NCI-H524 (cell line): Measurements from ENCODE around the gene CSRP1.
"Not testable (repeated sequence)": the region's sequence is repeated elsewhere in the genome, so short reads cannot be mapped to it uniquely, and the experiment has no call there.

ENCODE experiments used
- DNase-seq, 2 experiments: peaks; one replicate each; lab custom pipeline; 2025; lab: John Stamatoyannopoulos, UW

Gene CSRP1

DNA sequence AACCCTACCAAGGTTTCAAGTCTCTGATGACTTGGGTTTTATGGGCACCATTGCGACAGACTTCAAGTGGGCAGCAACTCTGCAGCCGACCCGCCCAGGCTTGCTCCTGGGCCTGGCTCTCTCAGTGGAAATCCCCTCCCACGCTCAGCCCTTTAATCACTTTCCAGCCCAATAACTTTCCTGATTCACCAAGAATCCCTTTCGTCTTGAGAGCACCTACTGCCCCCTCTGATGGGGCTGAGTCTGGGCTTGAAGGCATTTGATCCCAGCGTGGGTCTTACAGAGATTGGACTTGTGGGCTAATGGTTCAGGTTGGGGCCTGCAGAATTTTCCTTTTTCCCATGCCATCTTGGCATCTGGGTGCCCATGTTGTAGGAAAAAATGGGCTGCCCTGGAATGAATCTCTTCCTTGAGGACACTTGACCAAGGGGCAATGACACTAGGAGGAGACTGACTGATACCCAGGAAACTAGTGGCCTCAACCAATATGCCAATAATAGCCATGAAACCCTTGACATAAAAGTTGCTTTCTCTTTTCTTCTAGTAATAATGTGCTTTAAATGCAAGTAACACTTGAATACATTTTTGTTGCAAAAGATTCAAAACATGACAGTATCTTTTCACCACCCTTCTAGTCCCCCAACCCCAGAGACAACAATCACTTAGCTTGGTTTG lies 30.1 kb downstream of the CSRP1 start:
- DNase-seq: no peak

DNA sequence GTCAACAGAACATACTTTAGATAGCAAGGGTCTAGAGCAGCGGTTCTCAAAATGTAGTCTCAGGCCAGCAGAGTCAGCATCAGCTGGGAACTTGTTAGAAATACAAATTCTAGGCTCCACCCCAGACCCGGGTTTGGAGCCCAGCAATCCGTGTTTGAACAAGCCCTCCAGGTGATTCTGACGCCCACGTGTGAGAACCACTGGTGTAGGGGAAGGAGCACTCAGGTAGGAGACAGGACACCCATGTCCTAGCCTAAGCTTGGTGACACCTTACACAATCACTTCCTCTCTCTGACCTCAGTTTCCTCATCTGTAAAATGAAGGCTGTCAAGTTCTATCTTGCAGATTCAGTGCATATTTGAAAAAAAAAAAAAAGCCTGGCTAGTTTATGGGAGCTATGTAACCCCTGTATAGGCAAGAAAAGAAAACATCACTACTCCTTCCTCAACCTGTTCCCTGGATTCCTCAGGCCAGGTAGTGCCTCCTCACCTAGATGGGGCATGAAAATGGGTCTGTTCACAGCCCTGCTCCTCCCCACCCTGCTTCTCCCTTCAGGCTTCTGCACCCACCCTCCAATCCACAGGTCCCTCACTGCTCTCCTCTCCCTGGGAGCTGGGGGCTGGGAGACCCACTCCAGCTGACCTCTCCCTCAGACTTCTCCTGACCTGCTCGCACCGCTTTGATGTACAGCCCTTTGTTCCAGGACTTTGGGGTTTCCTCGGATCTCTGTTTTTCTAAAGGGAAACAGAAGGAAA lies 30.8 kb downstream of the CSRP1 start:
- no peak for DNase-seq

DNA sequence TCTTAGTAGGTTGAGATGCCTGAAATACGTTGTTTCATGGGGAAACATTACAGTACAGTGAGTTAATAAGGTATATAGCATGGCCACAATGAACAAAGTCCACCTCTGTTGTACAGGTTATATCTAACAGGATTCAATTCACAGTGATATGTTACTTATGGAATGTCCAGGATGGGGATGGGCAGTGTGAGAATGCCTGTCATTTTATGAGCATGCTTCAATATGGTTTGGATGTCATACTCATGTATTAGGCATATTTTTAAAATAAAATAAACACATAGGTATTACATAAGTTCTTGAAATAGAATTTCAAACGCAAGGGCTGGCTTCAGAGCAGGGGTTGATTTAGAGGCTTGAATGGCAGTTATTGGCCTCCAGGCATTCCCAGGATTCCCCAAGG lies 31.8 kb downstream of the CSRP1 start:
- no peak for DNase-seq

DNA sequence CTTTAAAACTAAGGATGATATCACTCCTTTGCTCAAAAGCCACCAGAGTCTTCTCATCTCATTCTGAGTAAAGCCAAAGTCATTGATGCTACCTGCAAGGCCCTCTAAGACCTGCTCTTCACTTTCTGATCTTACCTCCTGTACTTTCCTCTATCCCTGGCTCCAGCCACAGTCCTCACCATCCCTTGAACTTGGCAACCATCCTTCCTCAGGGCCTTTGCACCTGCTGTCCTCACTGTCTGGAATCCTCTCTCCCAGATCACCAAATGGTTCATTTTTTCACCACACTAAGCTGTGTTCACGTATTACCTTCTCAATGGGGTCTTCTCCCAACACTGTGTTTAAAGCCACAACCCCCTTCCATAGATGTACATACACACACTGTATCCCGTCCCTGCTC lies 33.6 kb downstream of the CSRP1 start:
- no peak for DNase-seq

DNA sequence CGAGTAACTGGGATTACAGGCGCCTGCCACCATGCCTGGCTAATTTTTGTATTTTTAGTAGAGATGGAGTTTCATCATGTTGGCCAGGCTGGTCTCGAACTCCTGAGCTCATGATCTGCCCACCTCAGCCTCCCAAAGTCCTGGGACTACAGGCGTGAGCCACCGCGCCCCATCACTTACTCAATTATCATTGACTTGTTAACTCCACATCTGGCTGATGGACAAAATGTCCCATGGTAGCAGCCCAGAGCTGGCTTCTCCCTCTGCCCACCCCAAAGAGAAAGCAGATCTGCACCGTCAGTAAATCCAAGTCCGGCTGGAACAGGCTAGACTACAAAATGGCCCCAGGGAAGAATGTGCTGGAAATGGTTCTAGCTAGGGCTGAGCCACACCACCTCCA lies 34.6 kb downstream of the CSRP1 start:
- not testable (repeated sequence) for DNase-seq

DNA sequence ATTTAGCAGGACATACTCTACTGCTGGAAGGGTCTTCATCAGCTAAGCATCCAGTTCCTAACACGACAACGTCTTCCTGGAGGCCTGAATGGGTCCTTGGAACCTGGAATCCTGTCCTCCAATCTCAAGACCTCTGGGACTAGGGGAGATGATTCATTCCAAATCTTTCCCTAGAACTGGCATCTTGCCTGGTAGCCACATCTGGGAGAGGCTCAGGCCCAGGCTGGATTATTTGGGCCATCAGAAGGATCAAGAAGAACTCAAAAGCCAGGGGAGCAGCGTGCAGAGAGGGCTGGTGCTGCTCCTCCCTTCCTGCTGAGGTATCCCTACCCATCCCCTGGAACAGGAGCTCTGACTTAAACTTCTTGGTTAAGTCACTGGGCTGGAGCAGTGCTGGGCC lies 35.2 kb downstream of the CSRP1 start:
- DNase-seq: no peak

DNA sequence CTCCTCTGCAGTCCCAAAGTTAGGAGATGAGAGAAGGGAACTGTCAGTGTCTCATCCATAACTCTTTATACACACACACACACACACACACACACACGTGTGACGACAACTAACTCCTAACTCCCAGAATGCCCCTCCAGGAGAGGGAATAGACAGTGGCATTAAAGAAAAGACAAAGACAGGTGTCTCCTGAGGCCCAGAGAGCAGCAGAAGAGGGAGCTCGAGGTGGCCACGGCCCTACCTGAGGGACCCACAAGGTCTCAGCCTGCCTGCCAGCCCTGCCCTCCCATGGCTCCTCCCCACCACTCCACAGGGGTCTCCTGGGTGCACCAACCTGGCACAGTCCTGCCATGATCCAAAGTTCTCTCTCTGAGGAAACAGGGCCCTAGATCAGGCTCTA lies 36.3 kb downstream of the CSRP1 start:
- no peak for DNase-seq

DNA sequence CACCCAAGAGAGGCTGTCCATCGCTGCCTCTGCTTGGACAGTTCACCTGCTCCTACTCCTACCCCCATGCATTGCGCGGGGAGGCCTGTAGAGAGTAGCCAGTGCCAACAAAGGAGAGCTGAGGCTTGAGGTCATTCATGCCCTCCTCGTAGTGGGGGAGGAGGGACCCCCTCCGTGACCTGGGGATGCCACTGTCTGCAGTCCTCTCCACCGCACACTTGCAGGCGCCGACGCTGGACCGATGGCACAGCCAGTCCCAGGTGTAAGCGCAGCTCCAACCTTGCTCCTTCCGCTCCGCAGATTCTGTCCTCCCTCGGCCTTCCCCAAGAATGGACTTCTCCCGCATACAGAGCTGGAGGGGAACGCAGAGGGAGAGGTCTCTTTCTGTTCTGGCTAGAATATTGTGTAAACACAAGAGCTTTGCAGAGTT lies 37.3 kb downstream of the CSRP1 start:
- DNase-seq: no peak

DNA sequence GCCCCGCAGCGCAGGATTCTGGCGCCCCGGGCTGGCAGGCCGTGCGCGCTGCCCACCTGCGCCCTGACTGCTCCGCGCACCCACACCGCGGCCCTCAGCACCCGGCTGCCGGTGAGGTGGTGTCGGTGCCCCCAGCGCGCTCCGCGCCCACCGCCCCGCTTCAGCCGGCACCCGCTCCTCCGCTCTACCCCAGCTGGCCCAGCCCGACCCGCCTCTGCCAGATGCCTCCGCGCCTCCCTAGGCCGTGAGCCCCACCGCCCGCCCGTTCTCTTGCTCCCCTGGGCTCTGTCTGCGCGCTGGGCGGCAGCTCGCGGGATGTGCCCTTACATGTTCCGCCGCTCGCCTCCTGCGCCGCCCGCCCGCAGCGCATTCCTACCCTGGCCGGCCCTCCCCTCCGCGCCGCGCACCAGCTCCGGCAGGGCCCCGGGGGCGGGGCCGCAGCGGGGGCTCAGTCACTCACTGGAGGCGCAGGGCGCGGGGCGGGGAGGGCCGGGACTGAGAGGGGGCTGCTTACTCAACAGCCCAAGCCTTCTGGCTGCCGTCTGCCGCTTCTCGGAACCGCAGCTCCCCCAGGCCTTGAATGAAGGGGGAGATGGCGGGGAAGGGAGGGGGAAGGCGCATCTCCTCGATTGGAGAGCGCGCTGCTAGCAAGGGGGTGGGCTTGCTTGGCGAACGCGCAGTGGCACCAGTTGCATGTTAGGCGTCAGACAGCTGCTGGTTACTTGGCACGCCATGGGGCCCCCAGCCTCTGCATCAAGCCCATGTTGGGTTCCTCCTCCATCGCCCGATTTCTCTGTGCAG lies 37.9 kb downstream of the CSRP1 start, which contains the start of gene PHLDA3:
PHLDA3 (minus strand) TSS at position 345 of the 801 bp plus-strand sequence. CDS start 402 bp downstream, outside the sequence.
- DNase-seq: peak; percentile 72 to 85

DNA sequence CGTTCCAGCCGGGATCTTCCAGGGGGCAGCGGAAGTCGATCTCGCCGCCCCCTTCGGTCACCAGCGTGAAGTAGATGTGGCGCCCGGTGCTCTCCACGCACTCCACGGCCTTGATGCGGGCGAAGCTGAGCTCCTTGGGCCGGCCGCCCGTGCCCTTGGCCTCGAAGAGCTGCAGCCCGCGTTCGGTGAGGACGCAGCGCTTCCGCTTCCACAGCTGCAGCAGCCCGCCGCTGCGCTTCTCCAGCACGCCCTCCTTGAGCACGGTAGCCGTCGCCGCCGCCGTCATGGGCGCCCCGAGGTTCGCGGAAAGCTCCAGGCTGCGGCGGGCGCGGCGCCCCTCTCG lies 38.5 kb downstream of the CSRP1 start:
- DNase-seq: peak; percentile 3 to 37

DNA sequence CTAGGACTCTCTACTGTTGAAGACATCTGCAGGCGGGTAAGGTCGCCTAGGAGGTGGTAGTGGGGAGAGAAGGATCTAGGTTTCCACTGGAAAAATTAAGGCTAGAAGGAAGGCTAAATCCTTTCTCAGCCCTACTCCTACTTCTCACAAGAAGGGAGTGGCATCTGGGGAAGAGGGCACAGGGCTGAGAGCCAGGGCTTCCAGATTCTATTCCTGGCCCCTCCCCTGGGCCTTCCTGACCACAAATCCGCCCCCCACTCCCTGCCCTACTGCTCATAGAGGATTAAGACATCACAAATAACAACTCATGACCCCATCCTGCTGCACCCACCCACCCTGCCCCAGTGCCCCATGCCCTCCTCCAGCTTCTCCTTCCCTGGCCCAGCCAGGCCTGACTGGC lies 40.4 kb downstream of the CSRP1 start:
- peak in 1 of 2 experiments; percentile 16 for DNase-seq

DNA sequence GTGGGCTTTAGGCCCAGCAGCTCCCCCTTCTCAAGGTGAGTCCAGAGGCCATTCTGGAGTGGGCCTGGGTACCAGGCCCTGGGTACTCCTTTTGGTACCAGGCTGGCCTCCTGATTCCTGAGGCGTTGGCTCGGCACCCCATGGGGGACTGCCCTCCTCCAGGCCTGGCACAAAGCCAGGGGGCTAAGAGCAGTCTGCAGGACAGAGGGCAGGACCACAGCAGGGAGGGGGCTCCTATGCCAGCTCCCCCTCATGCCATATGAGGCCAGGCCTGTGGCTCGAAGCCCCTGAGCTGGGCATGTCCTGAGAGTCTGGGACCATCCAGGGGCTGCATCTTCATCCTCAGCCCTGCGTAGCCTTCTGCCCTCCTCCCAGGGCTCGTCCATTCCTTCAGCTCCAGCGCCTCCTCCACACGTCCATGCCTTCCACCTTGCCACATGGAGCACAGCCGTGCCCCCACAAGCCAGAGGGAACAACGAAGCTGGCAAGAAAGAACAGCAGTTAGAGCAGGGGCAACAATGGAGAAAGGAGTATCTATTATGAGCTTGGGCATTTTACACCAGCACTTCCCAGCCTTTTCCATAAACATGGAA lies 41.1 kb downstream of the CSRP1 start:
- DNase-seq: no peak

DNA sequence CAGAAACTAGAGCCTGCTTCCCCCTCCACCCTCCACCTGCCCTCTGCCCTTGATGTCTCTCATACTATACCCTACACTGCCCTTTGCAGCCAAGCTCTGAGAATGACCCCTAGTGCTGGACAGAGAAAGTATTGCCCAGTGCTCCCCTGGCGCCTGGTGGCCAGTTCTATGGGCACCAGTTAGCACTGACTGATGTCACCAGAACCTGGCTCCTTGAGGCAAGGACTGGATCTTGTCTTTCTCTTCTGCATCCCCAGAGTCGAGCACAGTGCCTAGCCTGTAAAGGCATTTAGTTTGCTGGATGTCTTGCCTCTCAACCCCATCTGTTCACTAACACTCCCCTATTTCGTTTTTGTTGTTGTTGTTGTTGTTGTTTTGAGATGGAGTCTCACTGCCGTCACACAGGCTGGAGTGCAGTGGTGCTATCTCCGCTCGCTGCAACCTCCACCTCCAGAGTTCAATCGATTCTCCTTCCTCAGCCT lies 43.8 kb downstream of the CSRP1 start:
- no peak for DNase-seq

DNA sequence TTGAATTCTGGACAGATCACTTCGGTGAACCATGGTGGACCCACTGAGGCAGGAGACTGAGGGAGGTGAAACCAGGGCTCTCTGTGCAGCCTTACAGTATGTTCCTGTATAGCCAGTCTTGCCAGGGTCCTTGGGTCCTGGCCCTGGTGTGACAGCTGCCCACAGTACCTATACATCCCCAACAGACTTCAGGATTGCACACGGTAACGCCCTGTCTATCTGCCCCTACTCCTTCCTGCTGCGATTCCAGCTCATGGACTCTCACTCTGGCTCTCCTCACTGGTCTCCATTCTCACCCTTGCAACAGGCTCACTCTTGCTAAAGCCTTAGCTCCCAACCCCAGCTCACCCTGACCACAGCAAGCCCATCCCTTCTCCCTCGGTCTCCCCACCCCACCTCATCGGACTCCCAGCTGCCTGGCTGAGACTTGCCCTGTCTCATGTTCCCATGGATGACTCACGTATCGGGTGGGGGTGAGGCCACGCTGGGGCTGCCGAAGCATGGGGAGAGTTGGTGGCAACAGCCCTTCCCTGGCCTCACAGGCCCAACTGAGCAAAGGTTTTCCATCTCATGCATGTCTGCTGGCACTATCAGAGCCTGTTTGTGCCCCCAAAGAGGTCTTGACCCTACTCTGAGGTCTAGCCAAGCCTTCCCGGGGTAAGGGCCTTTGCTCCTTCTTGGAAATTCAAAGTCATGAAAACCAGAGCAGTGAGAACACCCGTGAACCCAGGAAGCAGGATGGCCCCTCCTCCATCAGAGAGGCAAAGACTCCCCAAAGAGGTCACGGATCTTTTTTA lies 45.1 kb downstream of the CSRP1 start:
- DNase-seq: no peak

DNA sequence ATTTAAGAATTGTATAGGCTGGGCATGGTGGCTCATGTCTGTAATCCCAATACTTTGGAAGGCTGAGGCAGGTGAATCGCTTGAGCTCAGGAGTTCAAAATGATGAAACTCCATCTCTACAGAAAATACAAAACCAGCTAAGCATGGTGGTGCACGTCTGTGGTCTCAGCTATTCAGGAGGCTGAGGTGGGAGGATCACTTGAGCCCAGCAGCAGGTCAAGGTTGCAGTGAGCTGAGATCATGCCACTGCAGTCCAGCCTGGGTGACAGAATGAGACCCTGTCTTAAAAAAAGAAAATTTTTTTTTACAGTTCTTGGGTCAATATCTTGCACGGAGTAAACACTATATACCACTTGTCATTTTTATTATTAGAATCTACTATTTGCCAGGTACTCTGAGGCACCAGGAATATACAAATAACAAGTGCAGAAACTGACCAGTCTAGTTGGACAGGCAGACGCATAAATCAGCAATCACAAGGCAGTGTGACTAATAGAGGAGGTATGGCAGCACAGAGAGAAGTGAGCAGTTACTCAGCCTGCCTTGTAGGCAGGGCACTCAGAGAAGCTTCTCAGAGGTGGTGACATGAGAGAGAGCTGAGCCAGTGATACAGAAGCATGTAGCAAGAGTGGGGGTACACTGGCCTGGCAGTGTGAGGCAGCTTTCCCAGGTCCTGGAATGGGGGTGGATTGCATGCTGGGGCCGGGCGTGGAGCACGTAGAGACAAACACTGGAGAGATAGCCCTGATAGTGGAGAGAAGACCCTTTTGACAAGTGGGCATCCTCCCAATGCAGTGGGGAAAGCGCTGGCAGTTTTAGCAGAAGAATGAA lies 45.9 kb downstream of the CSRP1 start:
- DNase-seq: no peak

DNA sequence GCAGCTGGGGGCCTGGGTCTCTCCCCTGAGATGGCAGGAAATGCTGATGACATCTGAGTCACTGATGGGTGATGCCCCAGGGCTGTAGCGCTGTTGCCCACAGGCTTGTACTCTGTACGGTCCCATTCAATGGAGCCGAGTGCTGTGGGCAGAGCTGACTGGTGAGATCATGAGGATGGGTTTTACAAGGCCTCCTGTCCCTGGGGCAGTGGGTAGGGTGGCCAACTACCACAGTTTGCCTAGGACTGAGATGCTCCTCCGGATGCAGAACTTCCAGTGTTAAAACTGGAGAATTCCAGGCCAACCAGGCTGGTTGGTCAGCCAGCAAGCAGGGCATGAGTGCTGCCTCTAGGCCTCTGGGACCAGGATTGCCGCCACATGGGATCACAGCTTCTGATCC lies 47.1 kb downstream of the CSRP1 start:
- DNase-seq: no peak

DNA sequence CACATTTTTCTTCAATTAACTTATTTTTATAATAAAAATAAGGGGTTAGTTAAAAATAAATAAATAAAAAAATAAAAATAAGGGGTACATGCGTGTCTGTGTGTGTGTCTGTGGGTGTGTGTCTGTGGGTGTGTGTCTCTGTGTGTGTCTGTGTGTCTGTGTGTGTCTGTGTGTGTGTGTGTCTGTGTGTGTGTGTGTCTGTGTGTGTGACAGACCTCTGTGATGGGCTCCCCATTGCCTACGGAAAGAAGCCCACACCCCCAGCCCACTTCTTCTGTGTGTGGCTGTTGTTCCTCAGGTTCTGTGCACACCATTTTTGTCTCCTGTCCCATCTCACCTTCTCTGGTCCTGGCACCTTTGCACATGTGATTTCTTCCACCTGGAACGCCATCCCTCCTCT lies 47.9 kb downstream of the CSRP1 start:
- DNase-seq: no peak

DNA sequence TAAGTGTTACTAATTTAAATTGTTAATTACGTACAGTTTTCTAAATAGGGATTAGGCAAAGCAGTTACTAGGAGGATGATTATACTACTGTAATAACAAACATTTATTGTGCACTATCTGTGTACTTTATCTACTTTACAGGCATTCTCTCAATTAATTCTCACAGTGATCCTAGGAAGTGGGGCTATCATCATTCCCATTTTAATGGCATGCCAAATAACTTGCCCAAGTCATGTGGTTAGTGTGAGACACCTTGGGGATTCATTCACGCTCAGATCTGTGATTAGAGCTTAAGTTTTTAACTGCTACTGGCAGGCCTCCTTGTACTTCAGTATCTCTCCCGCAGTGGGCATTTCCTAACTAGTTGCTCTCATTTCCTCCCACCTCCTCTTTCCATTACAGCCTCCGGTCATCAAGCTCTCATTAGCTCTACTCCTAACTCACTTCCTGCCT lies 49.4 kb downstream of the CSRP1 start:
- no peak for DNase-seq

DNA sequence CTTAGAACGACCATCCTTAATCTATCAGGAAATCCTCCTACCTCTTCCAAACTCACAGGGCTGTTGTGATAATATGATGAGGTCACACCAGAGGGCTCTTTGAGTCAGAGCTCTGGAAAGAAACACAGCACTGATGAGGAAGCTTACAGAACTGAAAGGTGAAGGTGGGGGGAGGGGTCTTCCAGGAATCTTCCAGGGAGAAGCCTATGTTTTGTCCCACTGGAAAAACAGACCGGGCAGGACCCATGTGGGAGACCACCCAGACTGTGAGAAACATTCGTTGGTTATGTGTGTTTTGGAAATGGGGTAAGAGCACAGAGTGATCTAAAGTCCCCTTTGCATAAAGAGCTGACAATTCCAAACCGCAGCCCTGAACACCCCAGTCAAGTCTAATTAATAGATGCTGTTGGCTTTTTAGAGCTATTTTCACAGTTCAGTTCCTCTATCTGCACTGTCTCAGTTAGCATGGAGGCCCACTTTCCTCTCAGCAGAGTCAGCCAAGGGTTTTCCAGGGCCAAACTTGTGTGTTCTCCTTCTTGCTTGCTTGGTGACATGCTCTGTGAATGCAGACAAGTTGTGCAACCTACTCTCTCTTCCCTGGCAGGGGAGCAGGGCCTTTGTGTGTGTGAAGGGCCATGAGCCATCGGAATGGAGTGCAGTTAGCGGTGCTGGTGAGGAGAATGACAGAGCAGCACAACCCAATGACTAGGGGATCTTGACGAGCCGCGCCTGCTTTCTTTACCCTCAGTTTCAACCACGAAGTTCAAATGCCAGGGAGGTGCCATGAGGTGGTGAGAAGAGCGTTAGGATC lies 50.2 kb downstream of the CSRP1 start:
- no peak for DNase-seq

DNA sequence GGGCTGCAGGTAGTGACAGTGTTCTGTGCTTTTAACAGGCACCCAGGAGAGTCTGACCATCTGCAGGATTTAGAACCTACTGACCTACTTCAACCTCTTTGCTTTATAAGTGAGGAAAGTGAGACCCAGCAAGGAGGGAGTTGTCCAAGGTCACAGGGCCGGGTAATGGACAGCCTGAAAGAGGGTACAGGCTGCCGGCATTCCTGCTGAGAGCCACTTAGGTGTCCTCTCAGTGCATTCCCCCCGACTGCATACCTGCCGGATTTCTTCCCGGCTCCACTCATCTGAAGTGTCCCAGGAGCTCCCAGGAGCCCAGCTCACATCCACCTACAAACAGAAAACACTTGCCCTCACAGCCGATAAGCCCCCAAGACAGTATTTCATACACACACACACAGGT lies 51.8 kb downstream of the CSRP1 start:
- DNase-seq: no peak
